CD4-positive, alpha-beta T cell treated with Interleukin-1 beta for 1 hour (primary cell): ENCODE data around the gene TRIM56.
A peak's percentile ranks its signal among the peaks of the same experiment; 100 is the strongest.
"Not testable (repeated sequence)": the region's sequence is repeated elsewhere in the genome, so short reads cannot be mapped to it uniquely, and the experiment has no call there.

Experiments used
- DNase-seq, 2 donors: peaks; one replicate each; pipeline ENCODE4 v3.0.0-alpha.2; 2020 to 2022

TRIM56 gene

GRCh38 chr7:101113836-101114235 lies 28.6 kb downstream of the TRIM56 start:
- no peak for DNase-seq

GRCh38 chr7:101114492-101114891 lies 29.2 kb downstream of the TRIM56 start:
- no peak for DNase-seq

GRCh38 chr7:101115215-101115614 lies 29.9 kb downstream of the TRIM56 start:
- DNase-seq, result no peak

DNA sequence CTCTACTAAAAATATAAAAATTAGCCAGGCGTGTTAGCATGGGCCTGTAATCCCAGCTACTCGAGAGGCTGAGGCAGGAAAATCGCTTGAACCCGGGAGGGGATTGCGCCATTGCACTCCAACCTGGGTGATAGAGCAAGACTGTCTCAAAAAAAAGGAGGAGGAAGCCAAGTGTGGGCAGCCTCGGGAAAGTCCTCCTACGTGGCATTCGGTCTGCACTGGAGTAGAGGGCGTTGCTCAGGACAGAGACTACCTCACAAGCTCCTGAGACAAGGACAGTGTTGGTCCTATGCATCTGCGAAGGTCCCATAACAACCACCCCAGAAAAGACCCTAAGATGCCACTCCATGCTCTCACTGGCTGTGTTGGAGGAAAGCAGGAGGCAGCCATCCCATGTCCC lies 31.6 kb downstream of the TRIM56 start:
- DNase-seq, result no peak

DNA sequence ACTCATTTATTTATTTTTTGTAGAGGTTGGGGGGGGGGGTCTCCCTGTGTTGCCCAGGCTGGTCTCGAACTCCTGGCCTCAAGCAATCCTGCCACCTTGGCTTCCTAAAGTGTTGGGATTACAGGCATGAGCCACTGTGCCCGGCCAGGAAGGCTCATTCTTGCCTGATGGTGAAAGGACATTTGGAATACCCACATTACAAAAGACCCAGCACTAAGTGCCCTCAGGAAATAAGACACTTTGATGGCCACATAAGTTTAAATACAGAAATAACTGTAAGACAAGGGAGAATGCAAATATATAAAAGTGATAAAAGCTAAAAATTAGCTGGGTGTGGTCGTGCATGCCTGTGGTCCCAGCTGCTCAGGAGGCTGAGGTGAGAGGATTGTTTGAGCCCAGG lies 33.6 kb downstream of the TRIM56 start:
- no peak for DNase-seq

- DNase-seq, result no peak
Observed at GRCh38 chr7:101119876-101120275, 34.6 kb downstream of the TRIM56 start.

DNA sequence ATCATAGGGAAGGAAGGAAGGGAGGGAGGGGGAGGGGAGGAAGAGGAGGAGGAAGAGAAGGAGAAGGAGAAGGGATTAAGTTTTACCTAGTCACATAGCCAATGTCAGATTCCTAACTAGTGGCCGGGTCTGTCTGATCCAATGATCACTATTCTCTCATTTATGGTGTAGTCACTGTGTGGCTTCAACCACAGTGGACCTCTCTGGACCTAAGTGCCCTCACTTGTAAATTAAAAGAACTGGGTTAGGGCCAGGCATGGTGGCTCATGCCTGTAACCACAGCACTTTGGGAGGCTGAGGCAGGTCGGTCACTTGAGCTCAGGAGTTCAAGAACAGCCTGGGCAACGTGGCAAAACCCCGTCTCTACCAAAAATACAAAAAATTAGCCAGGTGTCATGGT lies 35.0 kb downstream of the TRIM56 start:
- no peak for DNase-seq

DNA sequence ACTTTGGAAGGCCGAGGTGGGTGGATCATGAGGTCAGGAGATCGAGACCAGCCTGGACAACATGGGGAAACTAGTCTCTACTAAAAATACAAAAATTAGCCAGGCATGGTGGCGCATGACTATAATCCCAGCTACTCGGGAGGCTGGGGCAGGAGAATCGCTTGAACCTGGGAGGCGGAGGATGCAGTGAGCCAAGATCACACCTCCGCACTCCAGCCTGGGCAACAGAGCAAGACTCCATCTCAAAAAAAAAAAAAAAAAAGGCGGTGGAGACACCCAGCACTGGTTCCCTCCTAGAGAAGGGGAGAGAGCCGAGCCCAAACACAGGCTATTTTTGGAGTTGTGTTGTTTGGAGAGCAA lies 36.3 kb downstream of the TRIM56 start:
- not testable (repeated sequence) for DNase-seq

- no peak for DNase-seq
Observed at GRCh38 chr7:101121991-101122932, 37.0 kb downstream of the TRIM56 start.

DNA sequence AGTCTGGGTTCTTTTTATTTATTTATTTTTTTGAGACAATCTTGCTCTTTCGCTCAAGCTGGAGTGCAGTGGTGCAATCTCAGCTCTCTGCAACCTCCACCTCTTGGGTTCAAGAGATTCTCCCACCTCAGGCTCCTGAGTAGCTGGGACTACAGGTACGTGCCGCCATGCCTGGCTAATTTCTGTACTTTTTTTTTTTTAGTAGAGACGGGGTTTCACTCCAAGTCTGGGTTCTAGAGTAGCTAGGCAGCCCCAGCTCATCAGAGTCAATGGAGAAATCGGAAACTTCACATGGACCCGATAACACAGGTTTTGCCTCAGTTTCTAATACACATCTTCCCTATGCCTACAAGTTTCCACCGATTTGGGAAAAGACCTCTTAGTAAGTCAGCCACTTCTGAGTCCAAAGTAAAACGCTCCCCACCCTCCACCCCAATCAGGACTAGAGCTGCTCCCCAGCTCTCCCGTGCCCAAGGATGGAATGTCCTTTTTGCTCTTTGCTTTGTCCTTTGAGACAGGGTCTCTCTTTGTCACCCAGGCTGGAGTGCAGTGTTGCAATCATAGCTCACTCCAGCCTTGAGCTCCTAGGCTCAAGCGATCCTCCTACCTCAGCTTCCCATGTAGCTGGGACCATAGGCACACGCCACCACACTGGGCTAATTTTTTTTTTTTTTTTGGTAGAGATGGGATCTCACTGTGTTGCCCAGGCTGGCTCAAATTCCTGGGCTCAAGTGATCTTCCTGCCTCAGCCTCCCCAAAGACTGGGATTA lies 37.8 kb downstream of the TRIM56 start:
- no peak for DNase-seq

- no peak for DNase-seq
Observed at GRCh38 chr7:101123703-101124068, 38.4 kb downstream of the TRIM56 start.

DNA sequence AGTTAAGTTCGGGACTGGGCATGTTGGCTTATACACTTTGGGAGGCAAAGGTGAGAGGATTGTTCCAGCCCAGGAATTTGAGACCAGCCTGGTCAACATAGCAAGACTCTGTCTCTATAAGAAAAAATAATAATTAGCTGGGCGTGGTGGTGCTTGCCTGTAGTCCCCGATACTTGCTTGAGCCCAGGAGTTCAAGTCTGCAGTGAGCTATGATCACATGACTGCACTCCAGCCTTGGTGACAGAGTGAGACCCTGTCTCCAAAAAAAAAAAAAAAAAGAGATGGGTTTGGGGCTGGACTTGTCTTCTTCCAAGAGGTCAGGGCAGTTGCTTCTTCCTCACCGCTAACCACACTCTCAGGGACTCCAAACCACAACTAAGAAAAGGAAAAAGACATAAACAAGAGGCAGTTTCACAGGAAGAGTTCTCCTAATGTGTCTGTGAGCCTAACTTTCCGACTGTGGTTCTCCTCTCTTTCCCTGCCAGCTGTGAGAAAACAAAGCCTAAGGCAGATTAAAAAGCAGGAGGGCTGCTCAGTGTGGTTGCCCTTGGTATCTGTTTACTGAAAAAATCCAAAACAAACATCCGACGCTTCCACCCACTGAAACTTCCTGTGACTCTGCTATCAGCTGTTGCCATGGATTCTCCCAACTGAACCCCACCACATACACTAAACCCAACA lies 39.2 kb downstream of the TRIM56 start:
- DNase-seq, result no peak

DNA sequence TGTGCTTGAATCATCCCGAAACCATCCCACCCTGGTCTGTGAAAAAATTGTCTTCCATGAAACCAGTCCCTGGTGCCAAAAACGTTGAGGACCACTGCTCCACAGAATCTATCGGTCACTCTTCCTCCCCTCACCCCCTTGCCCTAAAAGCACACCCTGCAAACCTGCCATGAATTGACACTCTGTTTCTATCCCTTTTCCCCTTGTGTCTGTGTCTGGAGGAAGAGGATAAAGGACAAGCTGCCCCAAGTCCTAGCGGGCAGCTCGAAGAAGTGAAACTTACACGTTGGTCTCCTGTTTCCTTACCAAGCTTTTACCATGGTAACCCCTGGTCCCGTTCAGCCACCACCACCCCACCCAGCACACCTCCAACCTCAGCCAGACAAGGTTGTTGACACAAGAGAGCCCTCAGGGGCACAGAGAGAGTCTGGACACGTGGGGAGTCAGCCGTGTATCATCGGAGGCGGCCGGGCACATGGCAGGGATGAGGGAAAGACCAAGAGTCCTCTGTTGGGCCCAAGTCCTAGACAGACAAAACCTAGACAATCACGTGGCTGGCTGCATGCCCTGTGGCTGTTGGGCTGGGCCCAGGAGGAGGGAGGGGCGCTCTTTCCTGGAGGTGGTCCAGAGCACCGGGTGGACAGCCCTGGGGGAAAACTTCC lies 40.8 kb downstream of the TRIM56 start:
- DNase-seq, result peak in 1 of 2 donors; percentile 48

- peak; percentile 56 to 73 for DNase-seq
Observed at GRCh38 chr7:101126651-101127459, 41.6 kb downstream of the TRIM56 start, which contains the start of gene SERPINE1. SERPINE1 (plus strand) TSS chr7:101127104; CDS start chr7:101128394, 1,290 bp downstream.

GRCh38 chr7:101127460-101128039 lies 42.3 kb downstream of the TRIM56 start:
- no peak for DNase-seq

- DNase-seq, result no peak
Observed at GRCh38 chr7:101128040-101128834, 43.0 kb downstream of the TRIM56 start.

DNA sequence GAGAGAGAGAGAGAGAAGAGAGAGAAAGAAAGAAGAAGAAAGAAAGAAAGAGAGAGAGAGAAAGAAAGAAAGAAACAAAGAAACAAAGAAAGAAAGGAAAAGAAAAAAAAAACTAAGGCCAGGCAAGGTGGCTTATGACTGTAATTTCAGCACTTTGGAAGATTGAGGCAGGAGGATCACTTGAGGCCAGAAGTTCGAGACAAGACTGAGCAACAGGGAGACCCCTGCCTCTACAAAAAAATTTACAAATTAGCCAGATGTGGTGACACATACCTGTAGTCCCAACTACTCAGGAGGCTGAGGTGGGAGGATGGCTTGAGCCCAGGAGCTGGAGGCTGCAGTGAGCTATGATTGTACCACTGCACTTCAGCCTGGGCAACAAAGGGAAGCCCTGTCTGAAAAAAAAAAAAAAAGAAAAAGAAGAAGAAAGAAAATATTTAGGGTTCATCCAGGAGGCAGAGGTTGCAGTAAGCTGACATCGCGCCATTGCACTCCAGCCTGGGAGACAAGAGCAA lies 44.4 kb downstream of the TRIM56 start:
- DNase-seq, result no peak

DNA sequence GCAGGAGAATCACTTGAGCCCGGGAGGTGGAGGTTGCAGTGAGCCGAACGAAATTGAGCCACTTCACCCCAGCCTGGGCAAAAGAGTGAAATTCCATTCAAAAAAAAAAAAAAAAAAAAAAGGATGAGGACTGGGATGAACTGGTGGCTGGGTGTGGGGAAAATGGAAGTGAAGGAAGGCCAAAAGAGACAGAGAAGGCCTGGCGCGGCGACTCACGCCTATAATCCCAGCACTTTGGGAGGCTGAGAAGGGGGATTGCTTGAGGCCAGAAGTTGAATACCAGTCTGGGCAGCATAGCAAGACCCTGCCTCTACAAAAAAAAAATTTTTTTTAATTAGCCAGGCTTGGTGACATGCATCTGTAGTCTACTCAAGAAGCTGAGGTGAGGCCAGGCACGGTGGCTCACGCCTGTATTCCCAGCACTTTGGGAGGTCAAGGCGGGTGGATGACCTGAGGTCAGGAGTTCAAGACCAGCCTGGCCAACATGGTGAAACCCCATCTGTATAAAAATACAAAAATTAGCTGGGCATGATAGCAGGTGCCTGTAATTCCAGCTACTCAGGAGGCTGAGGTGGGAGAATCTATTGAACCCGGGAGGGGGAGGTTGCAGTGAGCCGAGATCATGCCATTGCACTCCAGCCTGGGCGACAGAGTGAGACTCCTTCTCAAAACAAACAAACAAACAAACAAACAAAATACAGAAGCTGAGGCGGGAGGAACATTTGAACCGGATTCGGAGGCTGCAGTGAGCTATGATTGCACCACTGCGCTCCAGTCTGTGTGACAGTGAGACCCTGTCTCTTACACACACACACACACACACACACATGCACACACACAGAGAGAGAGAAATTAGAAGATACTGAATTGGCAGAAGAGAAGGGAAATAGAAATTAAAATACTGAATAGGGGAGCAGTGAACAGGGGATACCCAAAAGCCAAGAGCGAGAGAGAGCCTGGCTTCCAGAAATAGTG lies 47.6 kb downstream of the TRIM56 start:
- DNase-seq, result not testable (repeated sequence)
